DND-41 (cell line): ENCODE results near the gene TSPAN9.

Experiments used
- ATAC-seq: fragments of 200-7000 bp; cut with Tn5 transposase; 3 replicates; pipeline ENCODE4 v1.9.1; 2021; ENCODE audit warnings: low read depth; ENCODE audit not compliant: insufficient read depth
- DNase-seq: peaks from one replicate; pipeline ENCODE4 v3.0.0-alpha.2; 2020
- H2AFZ ChIP-seq: 2 replicates; pipeline ENCODE4 v1.6.0; 2012; ENCODE audit warnings: low read depth, low read length
- H3K27ac ChIP-seq: 2 replicates; pipeline ENCODE4 v1.5.1; 2012; ENCODE audit warnings: low read length, inconsistent platforms
- H3K27me3 ChIP-seq: fragments of 200-600 bp; sonication (generic); 2 replicates; pipeline ENCODE4 v1.6.0; 2012; ENCODE audit warnings: low read length, mild to moderate bottlenecking, inconsistent platforms; ENCODE audit not compliant: insufficient read depth, poor library complexity
- H3K36me3 ChIP-seq: 2 replicates; pipeline ENCODE4 v1.5.1; 2012; ENCODE audit warnings: low read length, inconsistent platforms; ENCODE audit not compliant: insufficient read depth
- H3K4me1 ChIP-seq: 2 replicates; pipeline ENCODE4 v1.5.1; 2012; ENCODE audit warnings: mild to moderate bottlenecking, low read length; ENCODE audit not compliant: insufficient read depth
- H3K4me2 ChIP-seq: 2 replicates; pipeline ENCODE4 v1.6.0; 2012; ENCODE audit warnings: mild to moderate bottlenecking, moderate library complexity, low read length, inconsistent platforms; ENCODE audit not compliant: insufficient read depth
- H3K4me3 ChIP-seq, 2 experiments: fragments of 200-600 bp in 1 of 2; shearing (Covaris generic) in 1 of 2; 2 replicates each; pipeline ENCODE4 v1.5.1; 2012 to 2016; ENCODE audit warnings: inconsistent platforms in 2 of 2, low read length in 2 of 2, mild to moderate bottlenecking in 2 of 2, low read depth in 1 of 2, moderate library complexity in 1 of 2
- H3K79me2 ChIP-seq: 2 replicates; pipeline ENCODE4 v1.6.0; 2012; ENCODE audit warnings: low read length, inconsistent platforms; ENCODE audit not compliant: insufficient read depth
- H3K9ac ChIP-seq: 2 replicates; pipeline ENCODE4 v1.6.0; 2012; ENCODE audit warnings: low read depth, mild to moderate bottlenecking, inconsistent platforms, low read length, moderate library complexity
- H3K9me3 ChIP-seq: 2 replicates; pipeline ENCODE4 v1.5.1; 2012; ENCODE audit warnings: low read length, moderate library complexity, mild to moderate bottlenecking, inconsistent platforms; ENCODE audit not compliant: insufficient read depth, severe bottlenecking
- H4K20me1 ChIP-seq: 2 replicates; pipeline ENCODE4 v1.6.0; 2012; ENCODE audit warnings: low read length; ENCODE audit not compliant: insufficient read depth
- CTCF ChIP-seq: IDR thresholded peaks from 2 replicates; pipeline ENCODE4 v1.5.1; 2012; ENCODE audit warnings: borderline replicate concordance, low read length, moderate library complexity, mild to moderate bottlenecking; ENCODE audit not compliant: poor library complexity, severe bottlenecking; ENCODE audit errors: extremely low read depth
- EZH2 ChIP-seq: IDR thresholded peaks from 3 replicates; pipeline ENCODE4 v1.6.1; 2012; ENCODE audit warnings: borderline replicate concordance, low read depth, mild to moderate bottlenecking, moderate library complexity, low read length, inconsistent platforms; ENCODE audit not compliant: severe bottlenecking

Gene TSPAN9

GRCh38 chr12:3283137-3283680, 206.0 kb downstream of the TSPAN9 start:
- TF ChIP-seq CTCF (no peak), EZH2 (no peak)
- ATAC-seq (no peak), DNase-seq (no peak)
- H3K27ac ChIP-seq = no peak overlapping the region
- peaks cover 3% of the 10 kb centered on the region; the same call in 1 of the 2 replicates for H4K20me1 ChIP-seq
- H3K27me3 ChIP-seq = no peaks in the 10 kb centered on the region
- H3K4me3 ChIP-seq = no peak overlapping the region
- no peaks in the 10 kb centered on the region for H3K4me1 ChIP-seq
- H2AFZ ChIP-seq = no peak overlapping the region
- no peaks in the 10 kb centered on the region for H3K9me3 ChIP-seq
- H3K79me2 ChIP-seq = no peaks in the 10 kb centered on the region
- H3K4me2 ChIP-seq = no peak overlapping the region
- H3K9ac ChIP-seq = no peak overlapping the region
- H3K36me3 ChIP-seq = no peaks in the 10 kb centered on the region

GRCh38 chr12:3284405-3284804, 207.2 kb downstream of the TSPAN9 start:
- peaks cover 11% of the 10 kb centered on the region for H3K27me3 ChIP-seq
- no peaks in the 10 kb centered on the region; the same call in 1 of the 2 replicates for H4K20me1 ChIP-seq
- H2AFZ ChIP-seq = no peak overlapping the region
- no peaks in the 10 kb centered on the region for H3K9me3 ChIP-seq
- no peaks in the 10 kb centered on the region for H3K36me3 ChIP-seq
- H3K79me2 ChIP-seq = no peaks in the 10 kb centered on the region
- no peak overlapping the region for H3K9ac ChIP-seq
- H3K4me2 ChIP-seq = no peak overlapping the region
- DNase-seq (no peak), ATAC-seq (no peak)
- no peak for TF ChIP-seq EZH2
- TF ChIP-seq CTCF = no peak
- no peak overlapping the region for H3K27ac ChIP-seq
- no peak overlapping the region for H3K4me3 ChIP-seq
- H3K4me1 ChIP-seq = no peaks in the 10 kb centered on the region

- no peak for TF ChIP-seq CTCF
- no peak for TF ChIP-seq EZH2
- Histone ChIP-seq H3K79me2 (no peaks in the 10 kb centered on the region), H3K36me3 (no peaks in the 10 kb centered on the region), H3K27me3 (peaks cover 11% of the 10 kb centered on the region), H3K27ac (no peak overlapping the region), H3K4me3 (no peak overlapping the region), H3K4me1 (no peaks in the 10 kb centered on the region), H2AFZ (no peak overlapping the region), H3K9me3 (no peaks in the 10 kb centered on the region), H3K9ac (no peak overlapping the region), H3K4me2 (no peak overlapping the region), H4K20me1 (no peaks in the 10 kb centered on the region; the same call in 1 of the 2 replicates)
- DNase-seq (no peak), ATAC-seq (no peak)
These were observed 208.4 kb downstream of the TSPAN9 start for GRCh38 chr12:3285570-3285969.
